ENCODE data around the gene CELF2. TPM values are rescaled to one million over a fixed set of nuclear protein-coding genes. Genes with fewer than 3 reads are reported as not detected.

The CELF2 gene
- total RNA-seq, 1 donor from 2014 or later = 77.6 TPM

GRCh38 chr10:11088709-11089108 lies 71.0 kb downstream of the CELF2 start:
- Mint-ChIP-seq H3K36me3 (ENCODE audit: low read depth) (no peaks in the 10 kb centered on the region), H3K4me3 (no peak overlapping the region), H3K9me3 (no peaks in the 10 kb centered on the region), H3K4me1 (peaks cover 29% of the 10 kb centered on the region), H3K27ac (ENCODE audit: unreplicated experiment) (no peak overlapping the region), H3K27me3 (ENCODE audit: low read depth) (no peaks in the 10 kb centered on the region)
- DNase-seq (ENCODE audit: low read depth, low spot score) = no peak
- TF ChIP-seq CTCF (conservative IDR thresholded peaks at IDR 0.05) = no peak

GRCh38 chr10:11089272-11089671 lies 71.6 kb downstream of the CELF2 start:
- DNase-seq (ENCODE audit: low read depth, low spot score) = no peak
- H3K36me3 Mint-ChIP-seq (ENCODE audit: low read depth) = no peaks in the 10 kb centered on the region
- no peak for TF ChIP-seq CTCF (conservative IDR thresholded peaks at IDR 0.05)
- no peaks in the 10 kb centered on the region for H3K9me3 Mint-ChIP-seq
- no peak overlapping the region for H3K4me3 Mint-ChIP-seq
- peaks cover 31% of the 10 kb centered on the region for H3K4me1 Mint-ChIP-seq
- H3K27ac Mint-ChIP-seq (ENCODE audit: unreplicated experiment) = no peak overlapping the region
- H3K27me3 Mint-ChIP-seq (ENCODE audit: low read depth) = no peaks in the 10 kb centered on the region

GRCh38 chr10:11091517-11092102 lies 73.9 kb downstream of the CELF2 start:
- H3K4me1 Mint-ChIP-seq = peaks cover 43% of the 10 kb centered on the region
- TF ChIP-seq CTCF (conservative IDR thresholded peaks at IDR 0.05) = no peak
- no peak for DNase-seq (ENCODE audit: low read depth, low spot score)
- no peaks in the 10 kb centered on the region for H3K36me3 Mint-ChIP-seq (ENCODE audit: low read depth)
- no peaks in the 10 kb centered on the region for H3K27me3 Mint-ChIP-seq (ENCODE audit: low read depth)
- no peaks in the 10 kb centered on the region for H3K9me3 Mint-ChIP-seq
- H3K4me3 Mint-ChIP-seq = no peak overlapping the region
- H3K27ac Mint-ChIP-seq (ENCODE audit: unreplicated experiment) = no peak overlapping the region

GRCh38 chr10:11093771-11094736 lies 76.4 kb downstream of the CELF2 start:
- Mint-ChIP-seq H3K4me1 (peaks cover 61% of the 10 kb centered on the region), H3K4me3 (no peak overlapping the region), H3K9me3 (peaks cover 4% of the 10 kb centered on the region), H3K27me3 (ENCODE audit: low read depth) (no peaks in the 10 kb centered on the region), H3K27ac (ENCODE audit: unreplicated experiment) (no peak overlapping the region), H3K36me3 (ENCODE audit: low read depth) (peaks cover 3% of the 10 kb centered on the region)
- DNase-seq (ENCODE audit: low read depth, low spot score) = no peak
- no peak for TF ChIP-seq CTCF (conservative IDR thresholded peaks at IDR 0.05)

GRCh38 chr10:11095374-11095801 lies 77.7 kb downstream of the CELF2 start:
- no peak for TF ChIP-seq CTCF (conservative IDR thresholded peaks at IDR 0.05)
- H3K4me1 Mint-ChIP-seq = peaks cover 61% of the 10 kb centered on the region
- H3K36me3 Mint-ChIP-seq (ENCODE audit: low read depth) = peaks cover 3% of the 10 kb centered on the region
- peaks cover 4% of the 10 kb centered on the region for H3K9me3 Mint-ChIP-seq
- no peak overlapping the region for H3K27ac Mint-ChIP-seq (ENCODE audit: unreplicated experiment)
- no peak for DNase-seq (ENCODE audit: low read depth, low spot score)
- H3K4me3 Mint-ChIP-seq = no peak overlapping the region
- no peaks in the 10 kb centered on the region for H3K27me3 Mint-ChIP-seq (ENCODE audit: low read depth)
